Transverse colon (tissue), 4 donors: ENCODE data around the gene FSTL1.

Experiments
- CTCF ChIP-seq, 5 experiments: fragments of 200-600 bp in 3 of 5; fragments of 450-650 bp in 2 of 5; sonication (generic) in 3 of 5; IDR thresholded peaks; 1 replicate in 2 of 5; 2 replicates in 3 of 5; pipeline ENCODE4 v1.5.1; 2016 to 2017; ENCODE audit warnings: antibody characterized with exemption in 5 of 5, inconsistent platforms in 3 of 5, mild to moderate bottlenecking in 2 of 5, moderate library complexity in 1 of 5
- POLR2A ChIP-seq: fragments of 450-650 bp; IDR thresholded peaks from one replicate; pipeline ENCODE4 v1.6.1; 2016; ENCODE audit warnings: antibody characterized with exemption, mild to moderate bottlenecking, moderate library complexity
- POLR2AphosphoS5 ChIP-seq, 3 donors: sonication (generic); formaldehyde crosslinking; IDR thresholded peaks; one replicate each; pipeline ENCODE4 v1.6.1; 2016; ENCODE audit warnings: antibody characterized with exemption in 3 of 3

- TF ChIP-seq POLR2A (no peak), CTCF (IDR thresholded peaks at IDR 0.05) (no peak), POLR2AphosphoS5 (IDR thresholded peaks at IDR 0.05) (peak in 2 of 3 donors; percentile 33 to 52)
Observed at GRCh38 chr3:120454076-120454689, 3.4 kb upstream of the FSTL1 start.
